Measurements from ENCODE around the gene GABRG1.

Gene GABRG1

DNA sequence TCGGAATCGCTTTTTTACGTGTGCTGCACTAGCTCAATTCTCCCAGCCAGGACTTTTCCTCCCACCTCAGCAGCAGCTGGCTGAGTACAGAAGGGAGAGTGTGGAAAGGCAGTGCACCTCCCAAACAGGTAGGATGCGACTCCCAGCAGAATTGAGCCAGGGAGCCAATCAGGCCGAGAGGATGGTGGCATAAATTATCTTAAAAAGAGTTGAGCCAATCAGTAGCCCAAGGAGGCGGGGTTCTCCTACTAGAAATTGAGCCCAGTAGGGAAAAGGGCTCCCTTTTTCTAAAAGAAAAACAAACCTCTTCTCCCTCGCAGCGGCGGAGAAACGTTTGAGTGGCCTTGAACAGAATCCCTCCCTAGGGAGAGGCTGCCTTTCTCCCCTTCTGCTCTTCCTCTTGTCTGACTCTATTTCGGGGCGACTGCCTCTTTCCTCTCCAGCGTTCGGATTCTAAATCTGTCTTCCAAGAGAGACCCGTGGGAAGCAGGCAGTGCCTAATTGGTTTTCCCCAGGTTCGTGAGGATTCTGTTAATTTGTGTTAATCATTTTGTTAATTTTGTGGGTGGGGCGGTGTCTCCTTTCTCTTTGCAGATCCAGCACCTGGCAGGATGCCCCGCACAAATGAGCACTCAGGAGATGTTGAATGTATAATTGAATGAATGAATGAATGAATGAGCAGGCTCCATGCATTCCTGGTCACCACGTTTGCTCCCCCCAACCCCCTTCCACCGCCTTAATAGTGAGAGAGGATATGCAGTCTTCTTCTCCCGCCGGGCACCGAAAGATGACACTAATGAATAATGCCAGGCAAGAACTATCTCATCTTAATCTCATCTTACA is at the start of gene GABRG1:
Gene GABRG1 (minus strand): TSS at position 142 of the 843 bp plus-strand sequence. CDS start 141 bp downstream, at position 1.
- DNase-seq: no peak

DNA sequence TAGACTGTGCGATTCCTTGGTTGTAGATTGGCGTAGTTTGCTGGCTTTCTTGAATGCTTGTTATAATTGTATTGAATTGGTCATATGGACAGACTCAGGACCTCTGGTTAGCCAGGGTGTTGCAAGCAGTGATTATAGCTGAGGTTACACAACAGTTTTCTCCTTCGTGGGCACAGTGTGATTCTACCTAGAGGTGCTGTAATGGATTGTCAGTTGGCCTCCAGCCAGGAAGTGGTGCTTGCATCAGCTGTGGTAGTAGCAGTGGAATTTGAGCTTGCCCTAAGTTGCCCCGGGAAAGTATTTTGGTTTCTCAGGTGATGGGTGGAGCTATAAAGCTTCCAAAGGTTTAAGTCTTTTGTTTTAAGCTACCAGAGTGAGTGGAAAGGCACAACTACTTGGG is 23.1 kb upstream of the GABRG1 start:
- DNase-seq: no peak

DNA sequence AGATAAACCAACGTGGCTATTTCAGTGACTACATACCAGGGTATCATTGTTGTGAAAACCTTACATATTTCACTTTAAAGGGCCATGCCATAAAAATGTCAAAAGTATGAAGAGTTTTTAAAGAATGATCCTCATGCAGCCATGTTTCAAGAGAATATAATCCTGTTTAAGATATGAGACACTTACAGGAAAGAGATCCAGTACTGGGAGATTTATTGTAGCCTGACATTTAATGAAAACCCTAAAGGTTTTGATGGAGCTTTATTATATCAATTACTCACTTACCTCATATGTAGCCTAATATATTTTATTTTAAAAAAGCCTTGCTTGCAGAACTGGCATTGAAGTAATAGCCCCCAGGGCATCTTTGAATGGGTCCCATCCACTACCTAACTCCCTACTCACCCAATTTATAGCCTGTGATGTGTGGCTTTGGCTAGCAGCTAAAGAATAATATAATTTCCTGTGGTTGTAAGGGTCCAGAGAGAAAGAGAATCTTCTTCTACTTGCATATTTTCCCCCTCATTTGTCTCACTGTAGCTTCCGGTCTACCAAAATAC is 7.7 kb upstream of the GABRG1 start:
- no peak for DNase-seq

DNA sequence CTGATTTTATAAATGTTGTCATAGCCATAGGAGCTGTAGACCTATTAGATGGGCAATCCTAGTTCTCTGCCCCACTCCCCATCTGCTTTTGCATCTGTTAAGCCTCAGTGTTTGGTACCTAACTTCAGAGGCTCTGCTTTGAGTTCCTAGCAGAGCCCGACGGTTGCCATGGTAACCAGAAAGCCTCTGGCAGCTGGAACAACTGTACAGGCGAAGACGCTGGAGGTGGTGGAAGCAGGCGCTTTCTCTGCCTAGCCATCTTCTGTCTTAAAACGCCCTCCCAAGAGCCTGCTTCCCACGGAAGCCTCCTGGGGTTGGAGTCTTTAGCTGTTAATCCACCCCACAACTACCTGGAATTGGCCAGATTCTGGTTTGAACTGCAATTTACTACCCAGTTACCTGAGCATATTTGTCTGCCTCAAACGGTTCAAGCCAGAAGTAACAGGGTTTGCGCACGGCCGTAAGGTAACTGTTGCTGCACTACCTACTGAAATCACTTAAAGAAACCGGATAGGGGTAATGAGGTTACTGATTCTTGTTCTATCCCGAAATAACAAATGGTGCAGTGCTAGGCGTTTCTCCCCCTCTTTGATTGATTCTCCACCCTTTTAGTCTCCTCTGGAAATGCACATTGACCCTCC is 1.0 kb upstream of the GABRG1 start:
- no peak for DNase-seq

DNA sequence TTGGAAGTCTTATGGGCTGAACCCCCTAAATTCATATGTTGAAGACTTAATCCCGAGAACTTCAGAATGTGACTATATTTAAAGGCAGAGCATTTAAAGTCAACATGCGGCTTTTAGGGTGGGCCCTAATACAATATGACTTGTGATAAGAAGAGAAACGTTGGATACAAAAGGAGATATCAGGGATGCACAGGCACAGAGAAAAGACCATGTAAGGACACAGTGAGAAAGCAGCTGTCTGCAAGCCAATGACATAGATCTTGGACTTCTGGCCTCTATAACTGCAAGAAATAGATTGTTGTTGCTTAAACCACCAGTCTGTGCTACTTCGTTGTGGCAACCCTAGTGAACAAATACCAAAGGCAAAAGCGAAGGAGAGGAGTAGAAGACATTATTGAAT is 42.2 kb downstream of the GABRG1 start:
- DNase-seq: no peak

DNA sequence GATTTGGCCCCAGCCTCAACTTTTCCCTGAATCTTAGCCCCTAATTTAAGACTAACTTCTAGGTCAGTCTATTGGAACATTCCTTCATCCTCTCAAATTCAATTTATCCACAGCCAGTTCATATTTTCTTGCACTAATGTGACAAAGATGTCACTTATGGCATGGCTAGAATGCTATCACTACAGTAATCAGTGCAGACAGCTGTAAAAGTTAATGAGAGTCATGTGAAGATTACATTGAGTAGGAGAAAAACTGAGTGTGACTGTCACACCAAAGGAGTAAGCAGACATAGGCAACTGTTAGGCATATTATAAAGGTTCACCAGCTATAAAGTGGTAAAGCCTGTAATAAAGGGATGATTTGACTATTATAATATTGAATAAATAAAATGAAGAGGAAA is 42.6 kb downstream of the GABRG1 start:
- DNase-seq: no peak

DNA sequence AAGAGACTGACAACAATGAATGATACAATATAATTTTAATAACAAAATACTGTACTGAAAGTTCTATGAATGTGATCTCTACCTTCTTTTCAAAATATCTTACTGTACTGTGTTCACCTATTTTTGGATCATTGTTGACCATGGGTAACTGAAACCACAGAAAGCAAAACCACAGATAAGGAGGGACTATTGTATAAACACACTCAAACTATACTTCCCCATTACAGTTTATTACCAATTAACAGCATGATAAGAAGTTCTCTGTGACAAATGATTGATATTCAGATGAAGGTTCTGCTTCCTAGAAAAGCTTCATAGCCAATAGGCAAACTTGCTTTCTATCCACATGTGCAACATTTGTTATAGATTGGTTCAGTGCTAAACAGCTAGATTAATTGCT is 50.1 kb downstream of the GABRG1 start:
- no peak for DNase-seq

DNA sequence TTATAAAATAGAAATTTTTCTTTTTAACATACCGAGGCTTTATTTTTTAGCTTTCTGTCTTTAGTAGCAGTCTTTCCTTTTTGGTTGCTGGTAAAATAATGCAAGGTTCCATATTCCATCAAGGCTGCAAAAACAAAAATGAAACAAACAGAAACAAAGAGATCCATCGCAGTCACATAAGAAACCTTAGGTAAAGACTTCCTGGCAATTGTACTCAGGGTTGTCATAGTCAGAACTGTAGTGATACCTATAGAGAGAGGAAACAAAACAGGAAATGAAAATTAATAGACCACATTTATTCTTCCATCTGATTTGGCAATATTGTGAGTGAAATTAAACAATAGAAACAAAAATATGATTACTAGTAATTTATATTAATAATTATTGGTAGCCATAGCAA is 72.5 kb downstream of the GABRG1 start:
- DNase-seq: no peak

DNA sequence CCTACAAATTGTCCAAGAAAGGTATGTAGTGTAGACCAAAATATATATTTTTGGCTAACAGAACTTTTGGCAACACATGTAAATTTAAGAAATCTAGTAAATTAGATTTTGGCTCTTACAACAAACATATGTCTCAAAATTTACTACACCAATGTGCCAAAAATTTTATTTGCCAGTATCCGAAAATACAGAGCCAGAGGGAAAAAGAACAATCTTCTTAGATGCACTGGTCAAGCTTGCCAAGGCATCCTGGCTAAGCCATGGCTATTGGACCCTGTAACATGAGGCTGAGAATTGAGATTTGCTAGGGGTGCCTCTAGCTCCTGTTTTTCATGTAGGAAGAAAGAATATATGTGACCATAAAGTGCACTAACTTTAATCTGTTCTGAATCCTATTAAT is 91.8 kb downstream of the GABRG1 start:
- no peak for DNase-seq

DNA sequence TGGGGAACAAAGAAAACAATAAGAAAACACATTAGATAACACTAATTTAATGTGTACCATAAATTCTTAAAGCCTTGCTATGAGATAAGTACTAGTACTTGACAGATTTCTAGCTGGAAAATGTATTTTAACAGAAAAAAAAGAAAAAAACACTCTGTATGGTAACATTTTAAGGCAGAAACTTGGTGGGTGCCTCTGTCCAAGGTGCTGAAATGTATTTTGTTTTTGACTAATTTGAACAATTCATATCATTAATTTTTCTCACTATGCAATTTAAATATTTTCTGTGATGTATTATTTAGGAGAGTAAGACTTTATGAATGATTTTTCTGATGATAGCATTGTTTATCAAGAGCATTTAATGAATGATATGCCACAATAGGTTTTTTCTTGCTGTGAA is 107.5 kb downstream of the GABRG1 start:
- no peak for DNase-seq

DNA sequence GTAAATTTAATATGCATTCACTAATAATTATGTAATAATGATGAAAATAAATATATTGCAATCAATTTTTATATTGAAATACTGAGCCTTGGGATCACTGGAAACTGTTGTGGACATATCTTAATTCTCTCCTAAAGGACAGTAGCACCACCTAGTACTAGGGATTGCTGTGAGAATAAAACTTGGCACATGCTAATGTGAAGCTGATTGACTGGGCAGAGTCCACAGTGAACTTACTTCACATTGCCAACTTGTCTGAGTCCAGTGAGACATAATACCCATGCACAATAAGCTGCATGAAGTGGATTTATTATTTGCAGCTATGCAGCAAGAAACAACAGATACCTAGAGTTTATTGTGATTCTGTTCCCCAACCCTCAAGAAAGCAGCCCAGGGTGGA is 131.1 kb downstream of the GABRG1 start:
- no peak for DNase-seq

DNA sequence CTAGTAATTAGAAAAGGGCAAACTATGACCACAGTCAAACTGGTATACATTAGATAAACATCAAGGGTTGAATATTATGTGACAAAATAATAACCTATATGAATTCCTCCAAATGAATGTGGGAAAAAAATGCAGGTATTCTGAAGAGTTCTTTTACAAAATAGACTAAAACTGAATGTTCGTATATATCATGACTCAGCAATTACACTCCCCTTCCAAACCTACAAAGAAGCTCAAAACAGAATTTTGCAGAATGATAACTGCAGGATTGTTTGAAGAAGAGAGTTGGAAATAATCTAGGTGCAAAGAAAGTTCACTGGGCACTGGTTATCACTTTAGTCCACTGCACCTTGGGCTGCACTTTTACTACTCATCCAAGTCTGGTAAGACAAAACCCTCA is 134.1 kb downstream of the GABRG1 start:
- no peak for DNase-seq

DNA sequence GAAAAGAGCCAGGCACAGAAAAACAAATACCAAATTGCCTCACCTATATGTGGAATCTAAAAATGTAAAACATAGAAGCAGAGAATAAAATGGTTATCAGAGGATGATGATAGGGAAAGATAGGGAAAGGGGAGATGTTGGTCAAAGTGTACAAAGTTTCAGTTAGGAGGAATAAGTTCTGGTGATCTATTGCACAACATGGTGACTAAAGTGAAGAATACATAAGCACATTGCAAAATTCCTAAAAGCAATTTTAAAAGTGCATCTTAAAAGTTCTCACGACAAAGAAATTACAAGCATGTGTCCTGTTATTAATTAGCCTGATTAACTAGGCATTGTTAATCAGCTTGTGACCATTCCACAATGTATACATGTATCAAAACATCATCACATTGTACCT is 136.0 kb downstream of the GABRG1 start:
- DNase-seq: no peak

All from activated CD8-positive, alpha-beta memory T cell treated with anti-CD3 and anti-CD28 coated beads, Interleukin-2, amount 50 U/mL, for 4 hours (primary cell).